GM23338 (cell line): ENCODE data around the gene OR10H2. TPM values are rescaled to one million over a fixed set of nuclear protein-coding genes. Genes with fewer than 3 reads are reported as not detected.

Source experiments
- ATAC-seq: fragments of 200-7000 bp; cut with Tn5 transposase; 3 replicates; pipeline ENCODE4 v1.9.1; 2020
- DNase-seq: peaks from one replicate; pipeline ENCODE4 v3.0.0-alpha.2; 2015; ENCODE audit warnings: low spot score
- H2AFZ ChIP-seq: fragments of 200-600 bp; sonication (generic); 2 replicates; pipeline ENCODE4 v1.8.0; 2016; ENCODE audit warnings: antibody characterized with exemption, mild to moderate bottlenecking, moderate library complexity
- H3F3A ChIP-seq: fragments of 200-600 bp; sonication (generic); replicated peaks from 2 replicates; pipeline ENCODE4 v1.8.0; 2017; ENCODE audit warnings: antibody characterized with exemption, mixed run types, low read depth
- H3K27ac ChIP-seq: fragments of 200-600 bp; sonication (generic); 2 replicates; pipeline ENCODE4 v1.6.1; 2016; ENCODE audit warnings: low read depth
- H3K27me3 ChIP-seq: fragments of 200-600 bp; sonication (generic); 2 replicates; pipeline ENCODE4 v1.8.0; 2016; ENCODE audit warnings: mild to moderate bottlenecking, mixed run types, moderate library complexity; ENCODE audit not compliant: insufficient read depth
- H3K36me3 ChIP-seq: fragments of 200-600 bp; sonication (generic); 2 replicates; pipeline ENCODE4 v1.8.0; 2016; ENCODE audit warnings: mild to moderate bottlenecking; ENCODE audit not compliant: insufficient read depth
- H3K4me1 ChIP-seq: fragments of 200-600 bp; sonication (generic); 2 replicates; pipeline ENCODE4 v1.8.0; 2016; ENCODE audit warnings: mild to moderate bottlenecking, moderate library complexity; ENCODE audit not compliant: insufficient read depth
- H3K4me2 ChIP-seq: fragments of 200-600 bp; sonication (generic); 2 replicates; pipeline ENCODE4 v1.7.1; 2017; ENCODE audit warnings: mixed run types
- H3K4me3 ChIP-seq: fragments of 200-600 bp; sonication (generic); 2 replicates; pipeline ENCODE4 v1.6.1; 2016; ENCODE audit warnings: mixed run types
- H3K79me2 ChIP-seq: fragments of 200-600 bp; sonication (generic); replicated peaks from 2 replicates; pipeline ENCODE4 v1.8.0; 2017; ENCODE audit warnings: mild to moderate bottlenecking; ENCODE audit not compliant: insufficient read depth
- H3K9me2 ChIP-seq: fragments of 200-600 bp; sonication (generic); 2 replicates; pipeline ENCODE4 v1.8.0; 2017; ENCODE audit not compliant: insufficient read depth
- H4K20me1 ChIP-seq: fragments of 200-600 bp; sonication (generic); replicated peaks from 2 replicates; pipeline ENCODE4 v1.8.0; 2017; ENCODE audit warnings: mild to moderate bottlenecking; ENCODE audit not compliant: insufficient read depth
- H3K27ac Mint-ChIP-seq: 2 replicates; pipeline ENCODE4 v1.8.0; 2020; ENCODE audit warnings: inconsistent platforms, mild to moderate bottlenecking, moderate library complexity, mixed read lengths
- H3K27me3 Mint-ChIP-seq: 3 replicates; pipeline ENCODE4 v1.8.0; 2022; ENCODE audit warnings: low read depth, mild to moderate bottlenecking, moderate library complexity, mixed read lengths, inconsistent platforms; ENCODE audit not compliant: insufficient read depth, poor library complexity
- H3K36me3 Mint-ChIP-seq: 3 replicates; pipeline ENCODE4 v1.8.0; 2021; ENCODE audit warnings: low read depth, mild to moderate bottlenecking, inconsistent platforms, moderate library complexity, mixed read lengths
- H3K4me1 Mint-ChIP-seq: 3 replicates; pipeline ENCODE4 v1.8.0; 2020; ENCODE audit warnings: mild to moderate bottlenecking, inconsistent platforms, mixed read lengths
- H3K4me3 Mint-ChIP-seq: 3 replicates; pipeline ENCODE4 v1.8.0; 2021; ENCODE audit warnings: moderate library complexity, mild to moderate bottlenecking, inconsistent platforms, mixed read lengths
- H3K9me3 Mint-ChIP-seq: 3 replicates; pipeline ENCODE4 v1.8.0; 2020; ENCODE audit warnings: moderate library complexity, mild to moderate bottlenecking, inconsistent platforms, mixed read lengths
- CREB1 ChIP-seq: fragments of 250-450 bp; sonication (Bioruptor Pico); IDR thresholded peaks from 2 replicates; pipeline ENCODE4 v1.5.0; 2020; ENCODE audit warnings: low read depth, mild to moderate bottlenecking, moderate library complexity
- EZH2 ChIP-seq: fragments of 200-600 bp; sonication (generic); IDR thresholded peaks from one replicate; pipeline ENCODE4 v1.8.0; 2017; ENCODE audit warnings: antibody characterized with exemption, mild to moderate bottlenecking, low read depth; ENCODE audit not compliant: unreplicated experiment
- EZH2phosphoT487 ChIP-seq: fragments of 200-600 bp; sonication (generic); IDR thresholded peaks from one replicate; pipeline ENCODE4 v1.8.1; 2018; ENCODE audit warnings: antibody characterized with exemption; ENCODE audit not compliant: unreplicated experiment
- JUNB ChIP-seq: IDR thresholded peaks from one replicate; pipeline ENCODE4 v1.6.1; 2016; ENCODE audit warnings: antibody characterized with exemption; ENCODE audit not compliant: unreplicated experiment
- NANOG ChIP-seq: IDR thresholded peaks from 2 replicates; pipeline ENCODE4 v1.6.1; 2016; ENCODE audit warnings: antibody characterized with exemption, borderline replicate concordance
- POLR2AphosphoS5 ChIP-seq: IDR thresholded peaks from 2 replicates; pipeline ENCODE4 v1.6.1; 2016; ENCODE audit warnings: antibody characterized with exemption, low read depth
- STAT1 ChIP-seq: IDR thresholded peaks from one replicate; pipeline ENCODE4 v1.6.1; 2016; ENCODE audit warnings: antibody characterized with exemption; ENCODE audit not compliant: unreplicated experiment
- ZNF114 ChIP-seq: fragments of 250-450 bp; sonication (Bioruptor Pico); IDR thresholded peaks from 2 replicates; pipeline ENCODE4 v1.5.0; 2020; ENCODE audit warnings: mild to moderate bottlenecking, moderate library complexity
- ZNF331 ChIP-seq: fragments of 250-450 bp; sonication (Bioruptor Pico); IDR thresholded peaks from 2 replicates; pipeline ENCODE4 v1.5.0; 2020; ENCODE audit warnings: low read depth, mild to moderate bottlenecking, moderate library complexity
- polyA plus RNA-seq: library from polyadenylated mRNA; unstranded; fragments of >200 nt; fragmentation: Nextera tagmentation; extraction: Ambion mirVana; gene quantifications from 2 replicates; pipeline ENCODE4 v1.2.1, GENCODE V29; 2016
- total RNA-seq: library from RNA; depleted of rRNA; stranded (reverse); fragments of >200 nt; shearing (Covaris generic); gene quantifications from 2 replicates; pipeline ENCODE4 v1.2.3, GENCODE V29; 2014
- TF ChIP-seq, protein P1 (sequence below), 2 experiments: fragments of 200-600 bp in 1 of 2; sonication (generic) in 1 of 2; conservative IDR thresholded peaks; 2 replicates each; pipeline versions ENCODE4 v1.5.1 to v1.6.1; 2016 to 2017; ENCODE audit warnings: antibody characterized with exemption in 2 of 2, low read depth in 2 of 2, mild to moderate bottlenecking in 2 of 2, moderate library complexity in 1 of 2
- TF ChIP-seq, protein P2 (sequence below): fragments of 250-450 bp; sonication (Bioruptor Pico); IDR thresholded peaks from 2 replicates; pipeline ENCODE4 v1.5.0; 2020; ENCODE audit warnings: mild to moderate bottlenecking, moderate library complexity
- TF ChIP-seq, protein P3 (sequence below): IDR thresholded peaks from one replicate; pipeline ENCODE4 v1.6.1; 2018; ENCODE audit warnings: antibody characterized with exemption; ENCODE audit not compliant: unreplicated experiment
- TF ChIP-seq, protein P4 (sequence below): IDR thresholded peaks from 2 replicates; pipeline ENCODE4 v1.6.1; 2016; ENCODE audit warnings: antibody characterized with exemption

OR10H2 gene
- total and polyA plus RNA-seq, 2 experiments from 2014 or later: not detected

DNA sequence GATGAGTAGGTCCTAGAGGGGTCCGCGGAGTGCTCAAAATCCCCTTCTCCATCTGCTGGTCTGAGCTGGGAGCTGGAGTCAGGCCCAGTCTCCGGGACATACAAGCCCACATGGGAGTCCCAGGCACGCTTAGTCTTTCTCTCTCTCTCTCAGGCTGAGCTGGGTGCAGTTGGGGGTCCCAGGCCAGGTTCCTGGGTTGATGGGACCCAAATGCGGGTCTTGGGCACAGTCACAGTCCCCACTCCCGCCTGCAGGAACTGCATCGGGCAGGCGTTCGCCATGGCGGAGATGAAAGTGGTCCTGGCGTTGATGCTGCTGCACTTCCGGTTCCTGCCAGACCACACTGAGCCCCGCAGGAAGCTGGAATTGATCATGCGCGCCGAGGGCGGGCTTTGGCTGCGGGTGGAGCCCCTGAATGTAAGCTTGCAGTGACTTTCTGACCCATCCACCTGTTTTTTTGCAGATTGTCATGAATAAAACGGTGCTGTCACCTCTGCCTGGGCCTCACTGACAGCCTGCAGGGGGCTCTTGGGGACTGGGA lies 31.1 kb upstream of the OR10H2 start:
- H2AFZ ChIP-seq: no peak overlapping the region
- H3K4me1 ChIP-seq: no peaks in the 10 kb centered on the region
- ATAC-seq (no peak), DNase-seq (no peak)
- H3K27me3 ChIP-seq: no peaks in the 10 kb centered on the region
- no peaks in the 10 kb centered on the region for H3K79me2 ChIP-seq
- Mint-ChIP-seq H3K9me3 (peaks cover 96% of the 10 kb centered on the region), H3K27me3 (no peaks in the 10 kb centered on the region), H3K4me1 (no peaks in the 10 kb centered on the region), H3K36me3 (peaks cover 17% of the 10 kb centered on the region), H3K4me3 (no peak overlapping the region), H3K27ac (no peak overlapping the region)
- TF ChIP-seq, protein P1, sequence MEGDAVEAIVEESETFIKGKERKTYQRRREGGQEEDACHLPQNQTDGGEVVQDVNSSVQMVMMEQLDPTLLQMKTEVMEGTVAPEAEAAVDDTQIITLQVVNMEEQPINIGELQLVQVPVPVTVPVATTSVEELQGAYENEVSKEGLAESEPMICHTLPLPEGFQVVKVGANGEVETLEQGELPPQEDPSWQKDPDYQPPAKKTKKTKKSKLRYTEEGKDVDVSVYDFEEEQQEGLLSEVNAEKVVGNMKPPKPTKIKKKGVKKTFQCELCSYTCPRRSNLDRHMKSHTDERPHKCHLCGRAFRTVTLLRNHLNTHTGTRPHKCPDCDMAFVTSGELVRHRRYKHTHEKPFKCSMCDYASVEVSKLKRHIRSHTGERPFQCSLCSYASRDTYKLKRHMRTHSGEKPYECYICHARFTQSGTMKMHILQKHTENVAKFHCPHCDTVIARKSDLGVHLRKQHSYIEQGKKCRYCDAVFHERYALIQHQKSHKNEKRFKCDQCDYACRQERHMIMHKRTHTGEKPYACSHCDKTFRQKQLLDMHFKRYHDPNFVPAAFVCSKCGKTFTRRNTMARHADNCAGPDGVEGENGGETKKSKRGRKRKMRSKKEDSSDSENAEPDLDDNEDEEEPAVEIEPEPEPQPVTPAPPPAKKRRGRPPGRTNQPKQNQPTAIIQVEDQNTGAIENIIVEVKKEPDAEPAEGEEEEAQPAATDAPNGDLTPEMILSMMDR (conservative IDR thresholded peaks at IDR 0.05; ENCODE audit: low read depth in 2 of 2): no peak
- no peak for TF ChIP-seq CREB1 (CRISPR knock-in tag)
- TF ChIP-seq POLR2AphosphoS5: no peak
- TF ChIP-seq STAT1: no peak
- no peak for TF ChIP-seq EZH2
- TF ChIP-seq ZNF114 (CRISPR knock-in tag): no peak
- TF ChIP-seq EZH2phosphoT487: no peak
- no peak for TF ChIP-seq ZNF331
- no peak for TF ChIP-seq JUNB
- TF ChIP-seq, protein P2, sequence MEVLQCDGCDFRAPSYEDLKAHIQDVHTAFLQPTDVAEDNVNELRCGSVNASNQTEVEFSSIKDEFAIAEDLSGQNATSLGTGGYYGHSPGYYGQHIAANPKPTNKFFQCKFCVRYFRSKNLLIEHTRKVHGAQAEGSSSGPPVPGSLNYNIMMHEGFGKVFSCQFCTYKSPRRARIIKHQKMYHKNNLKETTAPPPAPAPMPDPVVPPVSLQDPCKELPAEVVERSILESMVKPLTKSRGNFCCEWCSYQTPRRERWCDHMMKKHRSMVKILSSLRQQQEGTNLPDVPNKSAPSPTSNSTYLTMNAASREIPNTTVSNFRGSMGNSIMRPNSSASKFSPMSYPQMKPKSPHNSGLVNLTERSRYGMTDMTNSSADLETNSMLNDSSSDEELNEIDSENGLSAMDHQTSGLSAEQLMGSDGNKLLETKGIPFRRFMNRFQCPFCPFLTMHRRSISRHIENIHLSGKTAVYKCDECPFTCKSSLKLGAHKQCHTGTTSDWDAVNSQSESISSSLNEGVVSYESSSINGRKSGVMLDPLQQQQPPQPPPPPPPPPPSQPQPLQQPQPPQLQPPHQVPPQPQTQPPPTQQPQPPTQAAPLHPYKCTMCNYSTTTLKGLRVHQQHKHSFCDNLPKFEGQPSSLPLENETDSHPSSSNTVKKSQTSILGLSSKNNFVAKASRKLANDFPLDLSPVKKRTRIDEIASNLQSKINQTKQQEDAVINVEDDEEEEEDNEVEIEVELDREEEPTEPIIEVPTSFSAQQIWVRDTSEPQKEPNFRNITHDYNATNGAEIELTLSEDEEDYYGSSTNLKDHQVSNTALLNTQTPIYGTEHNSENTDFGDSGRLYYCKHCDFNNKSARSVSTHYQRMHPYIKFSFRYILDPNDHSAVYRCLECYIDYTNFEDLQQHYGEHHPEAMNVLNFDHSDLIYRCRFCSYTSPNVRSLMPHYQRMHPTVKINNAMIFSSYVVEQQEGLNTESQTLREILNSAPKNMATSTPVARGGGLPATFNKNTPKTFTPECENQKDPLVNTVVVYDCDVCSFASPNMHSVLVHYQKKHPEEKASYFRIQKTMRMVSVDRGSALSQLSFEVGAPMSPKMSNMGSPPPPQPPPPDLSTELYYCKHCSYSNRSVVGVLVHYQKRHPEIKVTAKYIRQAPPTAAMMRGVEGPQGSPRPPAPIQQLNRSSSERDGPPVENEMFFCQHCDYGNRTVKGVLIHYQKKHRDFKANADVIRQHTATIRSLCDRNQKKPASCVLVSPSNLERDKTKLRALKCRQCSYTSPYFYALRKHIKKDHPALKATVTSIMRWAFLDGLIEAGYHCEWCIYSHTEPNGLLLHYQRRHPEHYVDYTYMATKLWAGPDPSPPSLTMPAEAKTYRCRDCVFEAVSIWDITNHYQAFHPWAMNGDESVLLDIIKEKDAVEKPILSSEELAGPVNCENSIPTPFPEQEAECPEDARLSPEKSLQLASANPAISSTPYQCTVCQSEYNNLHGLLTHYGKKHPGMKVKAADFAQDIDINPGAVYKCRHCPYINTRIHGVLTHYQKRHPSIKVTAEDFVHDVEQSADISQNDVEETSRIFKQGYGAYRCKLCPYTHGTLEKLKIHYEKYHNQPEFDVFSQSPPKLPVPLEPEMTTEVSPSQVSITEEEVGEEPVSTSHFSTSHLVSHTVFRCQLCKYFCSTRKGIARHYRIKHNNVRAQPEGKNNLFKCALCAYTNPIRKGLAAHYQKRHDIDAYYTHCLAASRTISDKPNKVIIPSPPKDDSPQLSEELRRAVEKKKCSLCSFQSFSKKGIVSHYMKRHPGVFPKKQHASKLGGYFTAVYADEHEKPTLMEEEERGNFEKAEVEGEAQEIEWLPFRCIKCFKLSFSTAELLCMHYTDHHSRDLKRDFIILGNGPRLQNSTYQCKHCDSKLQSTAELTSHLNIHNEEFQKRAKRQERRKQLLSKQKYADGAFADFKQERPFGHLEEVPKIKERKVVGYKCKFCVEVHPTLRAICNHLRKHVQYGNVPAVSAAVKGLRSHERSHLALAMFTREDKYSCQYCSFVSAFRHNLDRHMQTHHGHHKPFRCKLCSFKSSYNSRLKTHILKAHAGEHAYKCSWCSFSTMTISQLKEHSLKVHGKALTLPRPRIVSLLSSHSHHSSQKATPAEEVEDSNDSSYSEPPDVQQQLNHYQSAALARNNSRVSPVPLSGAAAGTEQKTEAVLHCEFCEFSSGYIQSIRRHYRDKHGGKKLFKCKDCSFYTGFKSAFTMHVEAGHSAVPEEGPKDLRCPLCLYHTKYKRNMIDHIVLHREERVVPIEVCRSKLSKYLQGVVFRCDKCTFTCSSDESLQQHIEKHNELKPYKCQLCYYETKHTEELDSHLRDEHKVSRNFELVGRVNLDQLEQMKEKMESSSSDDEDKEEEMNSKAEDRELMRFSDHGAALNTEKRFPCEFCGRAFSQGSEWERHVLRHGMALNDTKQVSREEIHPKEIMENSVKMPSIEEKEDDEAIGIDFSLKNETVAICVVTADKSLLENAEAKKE: no peak
- no peak for TF ChIP-seq NANOG
- TF ChIP-seq, protein P3, sequence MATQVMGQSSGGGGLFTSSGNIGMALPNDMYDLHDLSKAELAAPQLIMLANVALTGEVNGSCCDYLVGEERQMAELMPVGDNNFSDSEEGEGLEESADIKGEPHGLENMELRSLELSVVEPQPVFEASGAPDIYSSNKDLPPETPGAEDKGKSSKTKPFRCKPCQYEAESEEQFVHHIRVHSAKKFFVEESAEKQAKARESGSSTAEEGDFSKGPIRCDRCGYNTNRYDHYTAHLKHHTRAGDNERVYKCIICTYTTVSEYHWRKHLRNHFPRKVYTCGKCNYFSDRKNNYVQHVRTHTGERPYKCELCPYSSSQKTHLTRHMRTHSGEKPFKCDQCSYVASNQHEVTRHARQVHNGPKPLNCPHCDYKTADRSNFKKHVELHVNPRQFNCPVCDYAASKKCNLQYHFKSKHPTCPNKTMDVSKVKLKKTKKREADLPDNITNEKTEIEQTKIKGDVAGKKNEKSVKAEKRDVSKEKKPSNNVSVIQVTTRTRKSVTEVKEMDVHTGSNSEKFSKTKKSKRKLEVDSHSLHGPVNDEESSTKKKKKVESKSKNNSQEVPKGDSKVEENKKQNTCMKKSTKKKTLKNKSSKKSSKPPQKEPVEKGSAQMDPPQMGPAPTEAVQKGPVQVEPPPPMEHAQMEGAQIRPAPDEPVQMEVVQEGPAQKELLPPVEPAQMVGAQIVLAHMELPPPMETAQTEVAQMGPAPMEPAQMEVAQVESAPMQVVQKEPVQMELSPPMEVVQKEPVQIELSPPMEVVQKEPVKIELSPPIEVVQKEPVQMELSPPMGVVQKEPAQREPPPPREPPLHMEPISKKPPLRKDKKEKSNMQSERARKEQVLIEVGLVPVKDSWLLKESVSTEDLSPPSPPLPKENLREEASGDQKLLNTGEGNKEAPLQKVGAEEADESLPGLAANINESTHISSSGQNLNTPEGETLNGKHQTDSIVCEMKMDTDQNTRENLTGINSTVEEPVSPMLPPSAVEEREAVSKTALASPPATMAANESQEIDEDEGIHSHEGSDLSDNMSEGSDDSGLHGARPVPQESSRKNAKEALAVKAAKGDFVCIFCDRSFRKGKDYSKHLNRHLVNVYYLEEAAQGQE: no peak
- TF ChIP-seq, protein P4, sequence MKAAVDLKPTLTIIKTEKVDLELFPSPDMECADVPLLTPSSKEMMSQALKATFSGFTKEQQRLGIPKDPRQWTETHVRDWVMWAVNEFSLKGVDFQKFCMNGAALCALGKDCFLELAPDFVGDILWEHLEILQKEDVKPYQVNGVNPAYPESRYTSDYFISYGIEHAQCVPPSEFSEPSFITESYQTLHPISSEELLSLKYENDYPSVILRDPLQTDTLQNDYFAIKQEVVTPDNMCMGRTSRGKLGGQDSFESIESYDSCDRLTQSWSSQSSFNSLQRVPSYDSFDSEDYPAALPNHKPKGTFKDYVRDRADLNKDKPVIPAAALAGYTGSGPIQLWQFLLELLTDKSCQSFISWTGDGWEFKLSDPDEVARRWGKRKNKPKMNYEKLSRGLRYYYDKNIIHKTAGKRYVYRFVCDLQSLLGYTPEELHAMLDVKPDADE: no peak
- H3F3A ChIP-seq: no peaks in the 10 kb centered on the region
- H3K4me2 ChIP-seq: no peak overlapping the region
- H3K36me3 ChIP-seq: peaks cover 5% of the 10 kb centered on the region; the same call in 1 of the 2 replicates
- H4K20me1 ChIP-seq: no peaks in the 10 kb centered on the region
- no peak overlapping the region for H3K4me3 ChIP-seq
- H3K27ac ChIP-seq: no peak overlapping the region
- no peaks in the 10 kb centered on the region for H3K9me2 ChIP-seq
